HCT116 (cell line): ENCODE results near the gene RNF130.

Source experiments
- CBX3 ChIP-seq: IDR thresholded peaks from 2 replicates; pipeline ENCODE4 v1.6.1; 2012; ENCODE audit warnings: low read depth
- EZH2 ChIP-seq: fragments of 200-600 bp; sonication (generic); IDR thresholded peaks from 2 replicates; pipeline ENCODE4 v1.6.1; 2017; ENCODE audit warnings: antibody characterized with exemption, mixed run types
- FOSL1 ChIP-seq: IDR thresholded peaks from 2 replicates; pipeline ENCODE4 v1.6.1; 2012; ENCODE audit warnings: low read depth
- POLR2A ChIP-seq: IDR thresholded peaks from 2 replicates; pipeline ENCODE4 v1.7.0; 2011; ENCODE audit warnings: borderline replicate concordance; ENCODE audit not compliant: insufficient read depth, insufficient read length; ENCODE audit errors: extremely low read depth
- RAD21 ChIP-seq: IDR thresholded peaks from 2 replicates; pipeline ENCODE4 v1.6.1; 2012; ENCODE audit warnings: low read depth, mild to moderate bottlenecking
- REST ChIP-seq: IDR thresholded peaks from 2 replicates; pipeline ENCODE4 v1.6.1; 2012; ENCODE audit warnings: low read depth
- SP1 ChIP-seq: IDR thresholded peaks from 2 replicates; pipeline ENCODE4 v1.6.1; 2012; ENCODE audit warnings: low read depth
- TF ChIP-seq, protein P1 (sequence below), 3 experiments: fragments of 200-600 bp in 1 of 3; sonication (generic) in 1 of 3; IDR thresholded peaks in 2 of 3; conservative IDR thresholded peaks in 1 of 3; 2 replicates each; pipeline ENCODE4 v1.5.1; 2012 to 2017; ENCODE audit warnings: low read depth in 2 of 3, low read length in 2 of 3, antibody characterized with exemption in 1 of 3, borderline replicate concordance in 1 of 3, control low read depth in 1 of 3, mild to moderate bottlenecking in 1 of 3, mixed read lengths in 1 of 3, mixed run types in 1 of 3, moderate library complexity in 1 of 3; ENCODE audit not compliant: insufficient read depth in 1 of 3
- TF ChIP-seq, protein P2 (sequence below): IDR thresholded peaks from 2 replicates; pipeline ENCODE4 v1.6.1; 2011; ENCODE audit warnings: mild to moderate bottlenecking, low read length, moderate library complexity; ENCODE audit not compliant: insufficient replicate concordance; ENCODE audit errors: extremely low read depth

GRCh38 chr5:180072256-180072548 is 643 bp upstream of the RNF130 start:
- TF ChIP-seq POLR2A (no peak), CBX3 (no peak), FOSL1 (no peak; the same call in 1 of the 2 replicates), REST (no peak), SP1 (no peak), EZH2 (no peak), RAD21 (no peak)
- TF ChIP-seq, protein P1, sequence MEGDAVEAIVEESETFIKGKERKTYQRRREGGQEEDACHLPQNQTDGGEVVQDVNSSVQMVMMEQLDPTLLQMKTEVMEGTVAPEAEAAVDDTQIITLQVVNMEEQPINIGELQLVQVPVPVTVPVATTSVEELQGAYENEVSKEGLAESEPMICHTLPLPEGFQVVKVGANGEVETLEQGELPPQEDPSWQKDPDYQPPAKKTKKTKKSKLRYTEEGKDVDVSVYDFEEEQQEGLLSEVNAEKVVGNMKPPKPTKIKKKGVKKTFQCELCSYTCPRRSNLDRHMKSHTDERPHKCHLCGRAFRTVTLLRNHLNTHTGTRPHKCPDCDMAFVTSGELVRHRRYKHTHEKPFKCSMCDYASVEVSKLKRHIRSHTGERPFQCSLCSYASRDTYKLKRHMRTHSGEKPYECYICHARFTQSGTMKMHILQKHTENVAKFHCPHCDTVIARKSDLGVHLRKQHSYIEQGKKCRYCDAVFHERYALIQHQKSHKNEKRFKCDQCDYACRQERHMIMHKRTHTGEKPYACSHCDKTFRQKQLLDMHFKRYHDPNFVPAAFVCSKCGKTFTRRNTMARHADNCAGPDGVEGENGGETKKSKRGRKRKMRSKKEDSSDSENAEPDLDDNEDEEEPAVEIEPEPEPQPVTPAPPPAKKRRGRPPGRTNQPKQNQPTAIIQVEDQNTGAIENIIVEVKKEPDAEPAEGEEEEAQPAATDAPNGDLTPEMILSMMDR (IDR thresholded peaks at IDR 0.05 in 2 of 3, conservative IDR thresholded peaks at IDR 0.05 in 1 of 3; ENCODE audit: borderline replicate concordance in 1 of 3, insufficient read depth in 1 of 3, low read depth in 2 of 3, low read length in 2 of 3): no peak
- TF ChIP-seq, protein P2, sequence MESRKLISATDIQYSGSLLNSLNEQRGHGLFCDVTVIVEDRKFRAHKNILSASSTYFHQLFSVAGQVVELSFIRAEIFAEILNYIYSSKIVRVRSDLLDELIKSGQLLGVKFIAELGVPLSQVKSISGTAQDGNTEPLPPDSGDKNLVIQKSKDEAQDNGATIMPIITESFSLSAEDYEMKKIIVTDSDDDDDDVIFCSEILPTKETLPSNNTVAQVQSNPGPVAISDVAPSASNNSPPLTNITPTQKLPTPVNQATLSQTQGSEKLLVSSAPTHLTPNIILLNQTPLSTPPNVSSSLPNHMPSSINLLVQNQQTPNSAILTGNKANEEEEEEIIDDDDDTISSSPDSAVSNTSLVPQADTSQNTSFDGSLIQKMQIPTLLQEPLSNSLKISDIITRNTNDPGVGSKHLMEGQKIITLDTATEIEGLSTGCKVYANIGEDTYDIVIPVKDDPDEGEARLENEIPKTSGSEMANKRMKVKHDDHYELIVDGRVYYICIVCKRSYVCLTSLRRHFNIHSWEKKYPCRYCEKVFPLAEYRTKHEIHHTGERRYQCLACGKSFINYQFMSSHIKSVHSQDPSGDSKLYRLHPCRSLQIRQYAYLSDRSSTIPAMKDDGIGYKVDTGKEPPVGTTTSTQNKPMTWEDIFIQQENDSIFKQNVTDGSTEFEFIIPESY: no peak
